Measurements from ENCODE around the gene MTUS2. TPM values are rescaled to one million over a fixed set of nuclear protein-coding genes. Genes with fewer than 3 reads are reported as not detected.

The MTUS2 gene
- total and polyA plus RNA-seq, 3 experiments from 2014 or later: 0.60 TPM; not detected in 2

GRCh38 chr13:29497137-29497654 is 677.1 kb downstream of the MTUS2 start:
- no peak overlapping the region for H3K27ac ChIP-seq (ENCODE audit: low read depth, low read length)
- H3K27me3 ChIP-seq (ENCODE audit: insufficient read depth, low read length, poor library complexity, severe bottlenecking): no peaks in the 10 kb centered on the region
- Mint-ChIP-seq H3K4me1 (peaks cover 0 to 5% (median 4%) of the 10 kb centered on the region in 3 donors), H3K27ac (no peak overlapping the region), H3K36me3 (no peaks in the 10 kb centered on the region), H3K27me3 (peaks cover 26 to 41% of the 10 kb centered on the region in 2 donors), H3K4me3 (no peak overlapping the region), H3K9me3 (no peaks in the 10 kb centered on the region)
- H3K9me3 ChIP-seq (ENCODE audit: low read length): no peaks in the 10 kb centered on the region
- DNase-seq: no peak
- CTCF ChIA-PET: interaction anchor here (1.3 to 4.6 kb wide), 2 partner anchors 11 to 24 kb away, joined by 3 to 25 read pairs; no protein-coding TSS in a partner anchor
- H3K36me3 ChIP-seq (ENCODE audit: insufficient read depth, low read length): no peaks in the 10 kb centered on the region
- POLR2A ChIA-PET: no interaction called here
- H3K4me3 ChIP-seq (ENCODE audit: low read length): no peak overlapping the region
- H3K4me1 ChIP-seq (ENCODE audit: insufficient read depth, low read length): no peaks in the 10 kb centered on the region

DNA sequence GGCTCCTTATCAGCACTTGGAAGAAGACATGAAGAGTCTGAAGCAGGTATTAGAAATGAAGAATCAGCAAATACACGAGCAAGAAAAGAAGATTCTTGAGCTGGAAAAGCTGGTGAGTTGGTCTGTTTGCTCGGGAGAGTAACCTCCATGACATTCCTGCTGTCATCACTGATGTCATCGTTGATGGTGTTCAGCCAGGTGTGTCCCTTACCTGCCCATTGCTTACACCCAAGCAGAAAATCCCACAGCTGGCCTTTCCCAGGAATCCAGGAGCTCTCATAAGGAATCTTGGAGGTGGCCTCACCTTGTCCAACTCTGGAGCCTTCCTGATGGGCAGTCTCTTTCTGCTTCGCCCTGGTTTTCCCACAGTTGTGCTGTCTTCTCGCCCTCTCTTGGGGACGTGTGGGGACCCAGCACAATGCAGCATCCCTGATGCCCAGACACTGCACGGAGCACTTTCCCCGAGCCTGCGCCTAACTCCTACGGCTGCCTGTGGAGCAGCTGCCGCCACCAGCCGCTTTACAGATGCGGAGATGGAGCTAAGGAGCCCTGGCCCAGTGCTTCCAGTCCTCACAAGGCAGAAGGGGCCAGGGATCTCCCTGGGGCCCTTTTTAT is 678.4 kb downstream of the MTUS2 start:
- CTCF ChIA-PET: interaction anchor here (1.3 to 4.6 kb wide), 2 partner anchors 10 to 25 kb away, joined by 3 to 25 read pairs; no protein-coding TSS in a partner anchor
- H3K36me3 Mint-ChIP-seq: no peaks in the 10 kb centered on the region
- Histone ChIP-seq H3K4me3 (ENCODE audit: low read length) (no peak overlapping the region), H3K27ac (ENCODE audit: low read depth, low read length) (no peak overlapping the region), H3K4me1 (ENCODE audit: insufficient read depth, low read length) (no peaks in the 10 kb centered on the region), H3K36me3 (ENCODE audit: insufficient read depth, low read length) (no peaks in the 10 kb centered on the region), H3K27me3 (ENCODE audit: insufficient read depth, low read length, poor library complexity, severe bottlenecking) (no peaks in the 10 kb centered on the region), H3K9me3 (ENCODE audit: low read length) (no peaks in the 10 kb centered on the region)
- H3K4me1 Mint-ChIP-seq: peaks cover 0 to 5% (median 4%) of the 10 kb centered on the region in 3 donors
- no peak for DNase-seq
- peaks cover 24 to 49% of the 10 kb centered on the region in 2 donors for H3K27me3 Mint-ChIP-seq
- H3K4me3 Mint-ChIP-seq: no peak overlapping the region
- no peaks in the 10 kb centered on the region for H3K9me3 Mint-ChIP-seq
- POLR2A ChIA-PET: no interaction called here
- H3K27ac Mint-ChIP-seq: no peak overlapping the region

- Histone ChIP-seq H3K27ac (ENCODE audit: low read depth, low read length) (no peak overlapping the region), H3K36me3 (ENCODE audit: insufficient read depth, low read length) (no peaks in the 10 kb centered on the region), H3K4me3 (ENCODE audit: low read length) (no peak overlapping the region), H3K4me1 (ENCODE audit: insufficient read depth, low read length) (no peaks in the 10 kb centered on the region), H3K9me3 (ENCODE audit: low read length) (no peaks in the 10 kb centered on the region), H3K27me3 (ENCODE audit: insufficient read depth, low read length, poor library complexity, severe bottlenecking) (no peaks in the 10 kb centered on the region)
- CTCF ChIA-PET: interaction anchor here (4.6 kb wide), 1 partner anchor 8 kb away, joined by 25 read pairs; no protein-coding TSS in a partner anchor
- no peak for DNase-seq
- no peaks in the 10 kb centered on the region for H3K36me3 Mint-ChIP-seq
- peaks cover 0 to 5% (median 4%) of the 10 kb centered on the region in 3 donors for H3K4me1 Mint-ChIP-seq
- H3K27me3 Mint-ChIP-seq: peaks cover 24 to 51% of the 10 kb centered on the region in 2 donors
- H3K4me3 Mint-ChIP-seq: no peak overlapping the region
- POLR2A ChIA-PET: no interaction called here
- H3K27ac Mint-ChIP-seq: no peak overlapping the region
- no peaks in the 10 kb centered on the region for H3K9me3 Mint-ChIP-seq
Observed at GRCh38 chr13:29499506-29500165, 679.5 kb downstream of the MTUS2 start.

DNA sequence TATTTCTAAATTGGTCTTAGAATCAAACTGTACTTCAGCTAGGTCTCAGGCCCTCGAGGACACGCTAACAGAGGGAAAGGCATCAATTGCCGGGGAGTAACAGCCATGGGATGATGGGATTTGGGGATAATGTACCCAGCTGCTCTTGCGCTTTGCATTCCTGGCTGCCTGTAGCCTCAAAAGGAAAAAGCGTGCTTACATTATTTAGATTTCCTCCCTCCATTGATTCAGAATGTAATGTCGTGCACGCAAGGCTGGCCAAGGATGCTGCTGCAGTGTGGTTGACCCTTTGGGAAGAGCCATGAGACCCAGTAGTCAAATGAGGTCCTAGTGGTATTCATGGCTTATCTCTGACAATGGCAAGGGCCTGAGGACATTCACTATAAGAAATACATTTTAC is 680.2 kb downstream of the MTUS2 start:
- no peak overlapping the region for H3K4me3 ChIP-seq (ENCODE audit: low read length)
- H3K4me1 Mint-ChIP-seq: peaks cover 0 to 5% (median 4%) of the 10 kb centered on the region in 3 donors
- H3K27me3 ChIP-seq (ENCODE audit: insufficient read depth, low read length, poor library complexity, severe bottlenecking): no peaks in the 10 kb centered on the region
- peaks cover 24 to 56% of the 10 kb centered on the region in 2 donors for H3K27me3 Mint-ChIP-seq
- ChIA-PET CTCF (interaction anchor here (4.6 kb wide), 1 partner anchor 8 kb away, joined by 25 read pairs; no protein-coding TSS in a partner anchor), POLR2A (no interaction called here)
- H3K4me3 Mint-ChIP-seq: no peak overlapping the region
- no peaks in the 10 kb centered on the region for H3K36me3 ChIP-seq (ENCODE audit: insufficient read depth, low read length)
- H3K9me3 ChIP-seq (ENCODE audit: low read length): no peaks in the 10 kb centered on the region
- H3K27ac Mint-ChIP-seq: no peak overlapping the region
- no peaks in the 10 kb centered on the region for H3K4me1 ChIP-seq (ENCODE audit: insufficient read depth, low read length)
- no peaks in the 10 kb centered on the region for H3K36me3 Mint-ChIP-seq
- H3K9me3 Mint-ChIP-seq: no peaks in the 10 kb centered on the region
- DNase-seq: no peak
- H3K27ac ChIP-seq (ENCODE audit: low read depth, low read length): no peak overlapping the region

- no peaks in the 10 kb centered on the region for H3K36me3 Mint-ChIP-seq
- H3K27ac Mint-ChIP-seq: no peak overlapping the region
- Histone ChIP-seq H3K27me3 (ENCODE audit: insufficient read depth, low read length, poor library complexity, severe bottlenecking) (no peaks in the 10 kb centered on the region), H3K9me3 (ENCODE audit: low read length) (no peaks in the 10 kb centered on the region), H3K36me3 (ENCODE audit: insufficient read depth, low read length) (no peaks in the 10 kb centered on the region), H3K4me1 (ENCODE audit: insufficient read depth, low read length) (no peaks in the 10 kb centered on the region), H3K4me3 (ENCODE audit: low read length) (no peak overlapping the region), H3K27ac (ENCODE audit: low read depth, low read length) (no peak overlapping the region)
- H3K27me3 Mint-ChIP-seq: peaks cover 12 to 47% of the 10 kb centered on the region in 2 donors
- ChIA-PET CTCF (interaction anchor here (1.4 kb wide), 1 partner anchor 206 kb away, joined by 5 read pairs; no protein-coding TSS in a partner anchor), POLR2A (no interaction called here)
- H3K4me3 Mint-ChIP-seq: no peak overlapping the region
- no peaks in the 10 kb centered on the region for H3K9me3 Mint-ChIP-seq
- no peak for DNase-seq
- no peaks in the 10 kb centered on the region for H3K4me1 Mint-ChIP-seq
Observed at GRCh38 chr13:29501674-29502073, 681.5 kb downstream of the MTUS2 start.

DNA sequence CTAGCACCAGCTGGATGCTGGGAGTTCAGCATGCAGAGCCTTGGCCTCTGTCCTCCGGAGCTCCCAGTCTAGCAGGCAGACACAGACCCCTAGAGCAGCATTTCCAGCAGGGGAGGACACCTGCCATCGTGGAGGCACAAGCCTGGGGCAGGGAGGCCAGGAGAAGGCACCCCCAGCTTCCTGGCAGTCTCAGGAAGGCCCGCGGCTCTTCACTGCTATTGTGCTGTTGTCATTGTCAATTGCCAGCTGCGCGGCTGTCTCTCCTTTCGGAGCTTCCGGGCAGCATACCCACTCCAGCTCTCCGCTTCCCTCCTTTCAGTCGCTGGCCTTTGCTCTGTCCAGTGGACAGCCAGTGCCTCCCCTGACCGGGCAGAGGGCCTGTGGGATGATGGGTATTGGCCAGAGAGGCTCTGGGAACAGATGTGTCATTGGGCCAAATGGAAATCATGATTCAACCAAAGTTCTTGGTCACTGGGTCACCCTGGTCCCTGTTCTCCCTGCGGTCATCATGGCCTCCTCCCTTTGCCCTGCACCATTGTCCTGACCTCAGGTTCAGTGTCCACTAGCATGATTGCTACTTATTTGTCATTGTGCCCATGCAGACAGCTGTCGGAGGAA is 682.4 kb downstream of the MTUS2 start:
- no peaks in the 10 kb centered on the region for H3K4me1 ChIP-seq (ENCODE audit: insufficient read depth, low read length)
- DNase-seq: no peak
- no peaks in the 10 kb centered on the region for H3K9me3 ChIP-seq (ENCODE audit: low read length)
- Mint-ChIP-seq H3K27me3 (peaks cover 10 to 40% of the 10 kb centered on the region in 2 donors), H3K9me3 (no peaks in the 10 kb centered on the region), H3K4me3 (no peak overlapping the region), H3K36me3 (no peaks in the 10 kb centered on the region), H3K4me1 (no peaks in the 10 kb centered on the region), H3K27ac (no peak overlapping the region)
- H3K4me3 ChIP-seq (ENCODE audit: low read length): no peak overlapping the region
- POLR2A ChIA-PET: no interaction called here
- H3K36me3 ChIP-seq (ENCODE audit: insufficient read depth, low read length): no peaks in the 10 kb centered on the region
- no peaks in the 10 kb centered on the region for H3K27me3 ChIP-seq (ENCODE audit: insufficient read depth, low read length, poor library complexity, severe bottlenecking)
- CTCF ChIA-PET: interaction anchor here (1.4 to 3.0 kb wide), 2 partner anchors 205 to 613 kb away, joined by 5 to 15 read pairs; no protein-coding TSS in a partner anchor
- no peak overlapping the region for H3K27ac ChIP-seq (ENCODE audit: low read depth, low read length)

DNA sequence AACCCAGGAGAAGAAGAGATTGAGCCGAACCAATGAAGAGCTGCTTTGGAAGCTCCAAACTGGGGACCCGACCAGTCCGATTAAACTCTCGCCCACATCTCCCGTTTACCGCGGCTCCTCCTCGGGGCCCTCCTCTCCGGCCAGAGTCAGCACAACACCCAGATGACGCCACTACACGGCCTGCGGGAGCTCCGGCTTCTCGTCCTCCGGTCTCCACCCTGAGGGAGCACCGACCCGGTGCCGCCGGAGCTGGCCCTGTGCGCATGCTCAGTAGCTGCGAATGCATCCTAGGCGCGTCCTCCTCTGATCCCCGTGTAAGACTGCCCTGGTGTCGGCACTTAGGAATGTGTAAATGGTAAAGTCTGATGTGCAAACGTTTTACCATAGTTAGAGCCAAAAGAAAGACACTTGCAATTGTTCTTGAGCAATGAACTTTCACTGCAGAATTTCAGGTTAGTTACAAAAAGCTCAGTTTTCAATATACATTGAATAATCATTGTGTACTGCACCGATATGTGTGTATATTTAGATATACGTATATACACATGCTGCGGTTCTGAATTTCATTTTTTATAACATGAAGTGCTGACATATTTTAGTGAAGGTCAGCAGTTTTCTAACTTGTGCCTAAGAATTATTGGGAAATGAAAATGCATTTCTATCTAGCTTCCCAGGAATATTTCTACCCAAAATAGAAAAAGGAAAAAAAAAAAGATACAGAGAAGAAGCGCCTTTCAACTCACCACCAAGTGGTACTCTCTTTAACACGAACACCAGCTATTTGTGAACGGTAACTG is 683.1 kb downstream of the MTUS2 start:
- Mint-ChIP-seq H3K27ac (no peak overlapping the region), H3K9me3 (no peaks in the 10 kb centered on the region), H3K4me1 (no peaks in the 10 kb centered on the region), H3K4me3 (no peak overlapping the region), H3K36me3 (no peaks in the 10 kb centered on the region), H3K27me3 (peaks cover 10 to 38% of the 10 kb centered on the region in 2 donors)
- ChIA-PET CTCF (interaction anchor here (3.0 kb wide), 1 partner anchor 612 kb away, joined by 15 read pairs; no protein-coding TSS in a partner anchor), POLR2A (no interaction called here)
- no peak overlapping the region for H3K27ac ChIP-seq (ENCODE audit: low read depth, low read length)
- no peaks in the 10 kb centered on the region for H3K27me3 ChIP-seq (ENCODE audit: insufficient read depth, low read length, poor library complexity, severe bottlenecking)
- no peaks in the 10 kb centered on the region for H3K4me1 ChIP-seq (ENCODE audit: insufficient read depth, low read length)
- no peaks in the 10 kb centered on the region for H3K36me3 ChIP-seq (ENCODE audit: insufficient read depth, low read length)
- DNase-seq: no peak
- no peaks in the 10 kb centered on the region for H3K9me3 ChIP-seq (ENCODE audit: low read length)
- H3K4me3 ChIP-seq (ENCODE audit: low read length): no peak overlapping the region
